Measurements from ENCODE around the gene ABTB2.

The ABTB2 gene

DNA sequence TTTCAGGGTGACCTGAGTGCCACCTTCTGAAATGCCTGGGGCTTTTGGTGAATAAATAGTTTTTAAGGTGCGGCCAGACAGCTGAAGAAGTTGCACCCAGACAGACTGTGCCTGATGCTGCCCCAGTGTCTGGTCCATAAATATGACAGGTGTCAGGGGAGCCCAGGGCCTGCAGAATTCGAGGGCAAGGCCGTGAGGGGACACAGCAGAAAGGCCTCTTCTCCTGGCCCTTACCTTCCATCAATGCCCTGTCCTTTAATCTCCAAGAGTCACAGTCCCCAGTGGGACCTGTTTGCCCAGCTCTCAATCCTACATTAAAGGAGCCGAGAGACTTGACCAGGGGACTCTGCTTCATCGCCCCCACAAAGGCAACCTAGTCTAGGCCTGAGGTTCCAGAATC, 206.6 kb downstream of the ABTB2 start:
- peaks cover 42% of the 10 kb centered on the region for H3K36me3 ChIP-seq (ENCODE audit: control insufficient read depth, insufficient read depth, low read length)

DNA sequence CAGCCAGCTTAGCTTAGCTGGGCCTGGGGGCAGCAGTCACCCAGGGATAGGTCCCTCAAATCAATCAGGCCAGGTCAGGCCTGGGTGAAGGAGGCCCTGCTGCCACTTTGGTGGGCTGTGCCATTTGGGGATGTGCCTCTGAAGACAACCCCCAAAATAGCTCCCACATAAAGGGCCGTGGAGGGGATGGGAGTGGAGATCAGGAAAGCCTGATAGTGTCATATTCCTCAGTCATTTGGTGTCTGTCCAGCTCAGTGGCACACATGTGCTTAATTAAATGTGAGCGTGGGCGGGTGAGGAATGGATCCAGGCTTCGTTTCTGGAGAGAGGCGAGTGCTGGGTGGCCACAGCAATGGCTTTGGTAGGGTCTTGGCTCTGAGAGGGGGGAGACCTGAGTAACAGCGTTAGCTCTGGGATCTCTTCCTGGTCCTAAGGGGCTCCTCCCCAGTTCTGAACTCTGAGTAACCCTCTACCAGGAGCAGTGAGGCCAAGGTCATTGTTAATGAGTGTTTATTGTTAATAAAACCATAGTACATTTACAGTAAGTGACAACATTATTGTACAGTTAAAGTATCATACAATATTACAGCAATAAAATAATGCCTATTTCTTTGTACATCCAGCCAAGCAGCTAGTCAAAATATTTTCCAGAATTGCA, 207.2 kb downstream of the ABTB2 start:
- no peak overlapping the region for H3K27ac ChIP-seq (ENCODE audit: insufficient read depth, low read length, poor library complexity, severe bottlenecking)
- peaks cover 47% of the 10 kb centered on the region for H3K36me3 ChIP-seq (ENCODE audit: control insufficient read depth, insufficient read depth, low read length)
- H3K9me3 ChIP-seq (ENCODE audit: control insufficient read depth, low read length), result no peaks in the 10 kb centered on the region
- no peaks in the 10 kb centered on the region for H3K27me3 ChIP-seq (replicated peaks; ENCODE audit: control insufficient read depth, insufficient read depth, low read length, poor library complexity, severe bottlenecking)
- H3K4me3 ChIP-seq (ENCODE audit: insufficient read depth, low read depth, low read length, poor library complexity, severe bottlenecking), result no peak overlapping the region
- H3K4me1 ChIP-seq (ENCODE audit: control insufficient read depth, insufficient read depth, low read length, poor library complexity, severe bottlenecking), result no peaks in the 10 kb centered on the region
- DNase-seq, result no peak

More for the DNA sequence above, 206.6 kb downstream of the ABTB2 start:
- Histone ChIP-seq H3K27me3 (replicated peaks; ENCODE audit: control insufficient read depth, insufficient read depth, low read length, poor library complexity, severe bottlenecking) (no peaks in the 10 kb centered on the region), H3K4me3 (ENCODE audit: insufficient read depth, low read depth, low read length, poor library complexity, severe bottlenecking) (no peak overlapping the region), H3K4me1 (ENCODE audit: control insufficient read depth, insufficient read depth, low read length, poor library complexity, severe bottlenecking) (no peaks in the 10 kb centered on the region), H3K27ac (ENCODE audit: insufficient read depth, low read length, poor library complexity, severe bottlenecking) (no peak overlapping the region), H3K9me3 (ENCODE audit: control insufficient read depth, low read length) (no peaks in the 10 kb centered on the region)
- DNase-seq, result no peak

DNA sequence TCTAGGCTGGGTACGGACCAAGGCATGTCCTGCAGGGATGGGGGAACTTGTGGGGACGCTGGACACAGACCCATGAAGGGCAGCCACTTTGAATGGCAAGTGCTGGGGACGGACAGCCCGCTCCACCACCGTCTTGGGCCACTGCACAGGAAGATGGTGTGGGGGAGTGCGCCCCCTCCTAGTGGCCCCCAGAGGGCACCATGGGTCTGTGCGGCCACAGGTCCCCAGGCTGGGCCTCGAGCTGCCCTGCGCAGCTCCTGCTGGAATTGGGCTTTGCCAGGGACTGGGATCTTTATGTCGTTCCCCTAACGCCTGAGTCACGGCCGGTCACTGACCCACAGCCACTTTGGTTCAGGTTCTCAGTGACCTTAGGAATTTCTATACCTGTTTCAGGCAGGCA, 208.0 kb downstream of the ABTB2 start:
- Histone ChIP-seq H3K4me1 (ENCODE audit: control insufficient read depth, insufficient read depth, low read length, poor library complexity, severe bottlenecking) (no peaks in the 10 kb centered on the region), H3K27me3 (replicated peaks; ENCODE audit: control insufficient read depth, insufficient read depth, low read length, poor library complexity, severe bottlenecking) (no peaks in the 10 kb centered on the region), H3K4me3 (ENCODE audit: insufficient read depth, low read depth, low read length, poor library complexity, severe bottlenecking) (no peak overlapping the region), H3K36me3 (ENCODE audit: control insufficient read depth, insufficient read depth, low read length) (peaks cover 55% of the 10 kb centered on the region), H3K9me3 (ENCODE audit: control insufficient read depth, low read length) (no peaks in the 10 kb centered on the region), H3K27ac (ENCODE audit: insufficient read depth, low read length, poor library complexity, severe bottlenecking) (no peak overlapping the region)
- no peak for DNase-seq

DNA sequence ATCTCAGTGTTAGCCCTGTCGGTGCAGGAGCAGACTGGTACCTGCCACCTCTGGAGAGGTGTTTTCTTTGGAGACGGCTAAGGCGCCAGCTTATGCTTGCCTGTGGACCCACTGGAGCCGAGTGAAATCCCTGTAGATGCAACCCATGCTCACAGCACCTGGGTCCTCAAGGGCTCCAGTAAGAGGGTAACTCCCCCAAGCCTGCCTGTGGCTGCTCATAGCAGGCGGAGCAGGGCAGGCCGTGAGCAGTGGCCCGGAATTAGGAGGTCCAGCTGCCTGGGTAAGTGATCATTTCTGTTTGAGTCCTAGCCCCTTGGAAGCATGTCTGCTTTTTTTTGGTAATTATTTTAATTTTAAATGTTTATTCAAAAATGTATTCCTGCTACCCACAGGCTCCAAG, 208.5 kb downstream of the ABTB2 start:
- Histone ChIP-seq H3K36me3 (ENCODE audit: control insufficient read depth, insufficient read depth, low read length) (peaks cover 60% of the 10 kb centered on the region), H3K4me1 (ENCODE audit: control insufficient read depth, insufficient read depth, low read length, poor library complexity, severe bottlenecking) (no peaks in the 10 kb centered on the region), H3K9me3 (ENCODE audit: control insufficient read depth, low read length) (no peaks in the 10 kb centered on the region), H3K27me3 (replicated peaks; ENCODE audit: control insufficient read depth, insufficient read depth, low read length, poor library complexity, severe bottlenecking) (no peaks in the 10 kb centered on the region), H3K27ac (ENCODE audit: insufficient read depth, low read length, poor library complexity, severe bottlenecking) (no peak overlapping the region), H3K4me3 (ENCODE audit: insufficient read depth, low read depth, low read length, poor library complexity, severe bottlenecking) (no peak overlapping the region)
- no peak for DNase-seq

DNA sequence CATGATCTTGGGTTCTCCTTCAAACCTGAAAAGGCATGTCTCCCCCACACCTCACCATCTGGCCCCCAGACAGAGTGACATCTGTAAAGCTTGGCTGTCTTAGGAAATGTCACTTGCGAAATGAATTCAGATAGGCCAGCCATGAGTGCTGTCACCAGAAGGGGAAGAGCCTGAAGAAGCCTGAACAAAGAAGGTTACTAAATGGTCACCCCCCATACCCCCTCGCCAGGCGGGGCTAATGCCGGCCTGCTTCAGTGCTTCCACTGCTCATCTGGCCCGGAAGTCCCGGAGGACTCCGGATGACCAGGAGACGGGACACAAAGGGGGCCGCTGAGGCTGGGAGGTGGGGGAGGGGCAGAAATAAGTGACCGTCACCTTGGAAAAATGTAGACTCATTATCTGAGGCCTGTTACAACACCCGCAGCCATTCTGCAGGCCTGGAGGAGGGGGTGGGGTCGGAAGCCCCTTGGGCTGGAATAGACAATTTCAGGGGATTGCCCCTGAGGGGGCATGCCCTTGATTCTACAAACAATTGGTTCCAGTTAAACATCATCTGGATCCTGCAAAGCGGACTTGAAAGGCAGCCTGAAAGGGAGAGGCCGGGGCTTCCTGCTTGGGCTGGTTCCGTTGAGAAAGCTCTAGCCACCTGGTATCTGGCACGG, 209.2 kb downstream of the ABTB2 start:
- H3K36me3 ChIP-seq (ENCODE audit: control insufficient read depth, insufficient read depth, low read length), result peaks cover 66% of the 10 kb centered on the region
- no peak overlapping the region for H3K27ac ChIP-seq (ENCODE audit: insufficient read depth, low read length, poor library complexity, severe bottlenecking)
- no peak for DNase-seq
- H3K4me3 ChIP-seq (ENCODE audit: insufficient read depth, low read depth, low read length, poor library complexity, severe bottlenecking), result no peak overlapping the region
- no peaks in the 10 kb centered on the region for H3K4me1 ChIP-seq (ENCODE audit: control insufficient read depth, insufficient read depth, low read length, poor library complexity, severe bottlenecking)
- no peaks in the 10 kb centered on the region for H3K27me3 ChIP-seq (replicated peaks; ENCODE audit: control insufficient read depth, insufficient read depth, low read length, poor library complexity, severe bottlenecking)
- H3K9me3 ChIP-seq (ENCODE audit: control insufficient read depth, low read length), result no peaks in the 10 kb centered on the region

DNA sequence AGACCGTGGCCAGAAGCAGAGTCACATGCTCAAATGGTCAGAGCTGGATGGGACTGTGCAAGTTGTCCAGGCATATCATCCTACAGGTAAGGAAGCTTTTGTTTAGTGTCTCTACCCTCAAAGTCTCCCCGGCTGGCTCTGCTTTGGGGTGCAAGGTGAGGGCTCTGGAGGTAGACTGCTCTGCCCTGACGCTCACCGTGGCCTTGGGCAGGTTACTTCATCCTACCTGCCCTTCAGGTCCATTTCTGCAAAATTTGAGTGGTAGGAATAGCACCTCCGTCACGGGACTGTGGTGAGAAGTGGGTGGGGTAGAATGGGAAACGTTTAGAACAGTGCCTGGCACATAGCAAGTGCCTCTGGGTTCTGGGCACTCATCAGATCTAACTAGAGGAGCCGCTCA, 210.2 kb downstream of the ABTB2 start:
- Histone ChIP-seq H3K27me3 (replicated peaks; ENCODE audit: control insufficient read depth, insufficient read depth, low read length, poor library complexity, severe bottlenecking) (no peaks in the 10 kb centered on the region), H3K27ac (ENCODE audit: insufficient read depth, low read length, poor library complexity, severe bottlenecking) (no peak overlapping the region), H3K36me3 (ENCODE audit: control insufficient read depth, insufficient read depth, low read length) (peaks cover 76% of the 10 kb centered on the region), H3K9me3 (ENCODE audit: control insufficient read depth, low read length) (no peaks in the 10 kb centered on the region), H3K4me3 (ENCODE audit: insufficient read depth, low read depth, low read length, poor library complexity, severe bottlenecking) (no peak overlapping the region), H3K4me1 (ENCODE audit: control insufficient read depth, insufficient read depth, low read length, poor library complexity, severe bottlenecking) (no peaks in the 10 kb centered on the region)
- no peak for DNase-seq

DNA sequence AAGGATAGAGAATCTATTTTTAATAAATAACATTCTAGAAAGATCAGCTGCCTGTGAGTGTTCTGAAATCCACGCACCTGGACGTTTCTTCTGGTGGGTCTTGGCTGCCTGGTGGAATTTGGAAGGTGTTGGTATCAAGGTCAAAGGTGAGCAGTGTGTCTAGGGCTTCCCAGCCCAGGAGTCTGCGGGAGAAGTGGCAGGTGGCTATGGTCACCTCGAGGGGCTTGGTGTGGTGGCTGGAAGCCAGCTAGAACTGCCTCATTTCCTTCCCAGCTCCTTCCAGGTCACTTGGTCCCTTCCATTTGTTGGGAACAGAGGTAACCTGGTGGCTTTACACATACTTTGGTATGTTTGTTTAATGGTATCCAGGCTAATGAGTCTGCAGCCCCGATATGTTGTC, 210.9 kb downstream of the ABTB2 start:
- Histone ChIP-seq H3K9me3 (ENCODE audit: control insufficient read depth, low read length) (no peaks in the 10 kb centered on the region), H3K4me3 (ENCODE audit: insufficient read depth, low read depth, low read length, poor library complexity, severe bottlenecking) (no peak overlapping the region), H3K27ac (ENCODE audit: insufficient read depth, low read length, poor library complexity, severe bottlenecking) (no peak overlapping the region), H3K36me3 (ENCODE audit: control insufficient read depth, insufficient read depth, low read length) (peaks cover 83% of the 10 kb centered on the region), H3K4me1 (ENCODE audit: control insufficient read depth, insufficient read depth, low read length, poor library complexity, severe bottlenecking) (no peaks in the 10 kb centered on the region), H3K27me3 (replicated peaks; ENCODE audit: control insufficient read depth, insufficient read depth, low read length, poor library complexity, severe bottlenecking) (no peaks in the 10 kb centered on the region)
- no peak for DNase-seq

DNA sequence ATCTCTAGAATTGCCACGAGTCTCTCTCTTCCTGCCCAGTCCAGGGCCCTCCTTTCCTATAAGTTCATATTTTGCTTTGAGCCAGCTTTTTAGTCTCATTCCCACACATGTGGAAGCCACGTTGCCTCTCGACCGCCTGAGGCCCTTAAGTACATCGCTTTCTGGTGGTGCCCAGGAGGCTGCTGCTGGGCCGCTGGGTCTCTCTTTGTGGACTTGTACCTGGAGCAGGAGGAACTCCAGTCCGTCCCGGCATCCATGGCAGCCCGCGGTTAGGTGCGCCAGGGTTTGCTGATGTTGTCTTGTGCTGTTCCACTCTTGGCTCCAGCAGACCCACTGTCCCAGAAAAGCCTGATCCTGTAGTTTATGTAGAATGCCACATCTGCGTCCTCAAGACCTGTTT, 211.4 kb downstream of the ABTB2 start:
- H3K27me3 ChIP-seq (replicated peaks; ENCODE audit: control insufficient read depth, insufficient read depth, low read length, poor library complexity, severe bottlenecking), result no peaks in the 10 kb centered on the region
- no peak for DNase-seq
- H3K4me3 ChIP-seq (ENCODE audit: insufficient read depth, low read depth, low read length, poor library complexity, severe bottlenecking), result no peak overlapping the region
- H3K9me3 ChIP-seq (ENCODE audit: control insufficient read depth, low read length), result no peaks in the 10 kb centered on the region
- H3K27ac ChIP-seq (ENCODE audit: insufficient read depth, low read length, poor library complexity, severe bottlenecking), result no peak overlapping the region
- peaks cover 88% of the 10 kb centered on the region for H3K36me3 ChIP-seq (ENCODE audit: control insufficient read depth, insufficient read depth, low read length)
- H3K4me1 ChIP-seq (ENCODE audit: control insufficient read depth, insufficient read depth, low read length, poor library complexity, severe bottlenecking), result no peaks in the 10 kb centered on the region

DNA sequence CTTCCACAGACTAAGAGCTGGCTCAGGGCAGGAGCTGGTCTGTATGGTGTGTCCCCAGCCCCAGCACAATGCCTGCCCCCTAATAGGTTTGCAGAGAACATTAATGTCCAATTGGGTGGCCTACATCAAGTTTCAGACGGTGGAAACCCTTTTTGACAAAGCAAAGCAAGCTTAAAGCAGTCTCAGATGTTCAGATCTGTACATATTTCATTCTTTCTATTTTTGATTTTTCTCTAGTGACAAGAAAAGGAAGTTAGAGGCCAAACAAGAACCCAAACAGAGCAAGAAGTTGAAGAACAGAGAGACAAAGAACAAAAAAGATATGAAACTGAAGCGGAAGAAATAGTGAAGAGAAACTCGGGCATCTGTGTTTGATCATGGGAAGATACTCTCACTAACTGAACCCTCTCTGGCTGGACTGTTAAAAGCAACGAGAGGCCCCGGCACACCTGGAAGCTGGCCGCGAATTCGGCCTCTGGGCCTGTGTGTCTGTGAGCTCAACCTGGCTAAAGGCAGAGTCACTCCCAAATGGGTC, 211.9 kb downstream of the ABTB2 start:
- no peaks in the 10 kb centered on the region for H3K27me3 ChIP-seq (replicated peaks; ENCODE audit: control insufficient read depth, insufficient read depth, low read length, poor library complexity, severe bottlenecking)
- no peak for DNase-seq
- peaks cover 93% of the 10 kb centered on the region for H3K36me3 ChIP-seq (ENCODE audit: control insufficient read depth, insufficient read depth, low read length)
- H3K9me3 ChIP-seq (ENCODE audit: control insufficient read depth, low read length), result no peaks in the 10 kb centered on the region
- H3K27ac ChIP-seq (ENCODE audit: insufficient read depth, low read length, poor library complexity, severe bottlenecking), result no peak overlapping the region
- H3K4me3 ChIP-seq (ENCODE audit: insufficient read depth, low read depth, low read length, poor library complexity, severe bottlenecking), result no peak overlapping the region
- no peaks in the 10 kb centered on the region for H3K4me1 ChIP-seq (ENCODE audit: control insufficient read depth, insufficient read depth, low read length, poor library complexity, severe bottlenecking)

DNA sequence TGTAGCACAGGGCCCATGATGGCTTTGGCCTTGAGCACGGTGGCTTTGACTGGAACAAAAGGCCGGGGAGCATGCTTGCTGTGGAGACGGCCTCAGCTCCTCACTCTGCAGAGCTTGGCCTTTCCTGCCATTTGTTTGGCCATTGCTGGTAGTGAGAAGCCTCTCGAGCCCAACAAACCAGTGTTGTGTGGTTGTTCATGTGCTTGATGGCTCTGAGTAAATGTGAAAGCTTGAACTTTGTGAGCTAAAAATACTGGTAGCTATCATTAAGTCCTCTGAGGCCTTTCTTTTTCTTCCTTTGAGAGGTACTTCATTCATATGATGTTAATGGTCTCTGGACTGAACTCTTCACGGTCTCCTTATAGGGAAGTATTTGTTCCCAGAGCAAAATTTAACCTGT, 212.7 kb downstream of the ABTB2 start:
- Histone ChIP-seq H3K4me1 (ENCODE audit: control insufficient read depth, insufficient read depth, low read length, poor library complexity, severe bottlenecking) (no peaks in the 10 kb centered on the region), H3K27me3 (replicated peaks; ENCODE audit: control insufficient read depth, insufficient read depth, low read length, poor library complexity, severe bottlenecking) (no peaks in the 10 kb centered on the region), H3K4me3 (ENCODE audit: insufficient read depth, low read depth, low read length, poor library complexity, severe bottlenecking) (no peak overlapping the region), H3K9me3 (ENCODE audit: control insufficient read depth, low read length) (no peaks in the 10 kb centered on the region), H3K27ac (ENCODE audit: insufficient read depth, low read length, poor library complexity, severe bottlenecking) (no peak overlapping the region), H3K36me3 (ENCODE audit: control insufficient read depth, insufficient read depth, low read length) (peaks cover 96% of the 10 kb centered on the region)
- DNase-seq, result no peak
